BLaER1 (cell line): ENCODE results near the gene ZBTB2.

Experiments
- H3K27ac ChIP-seq: shearing (Covaris generic); formaldehyde crosslinking; 2 replicates; pipeline ENCODE4 v1.8.1; 2022
- H3K27me3 ChIP-seq: shearing (Covaris generic); formaldehyde crosslinking; 2 replicates; pipeline ENCODE4 v1.8.1; 2022
- H3K36me3 ChIP-seq: shearing (Covaris generic); formaldehyde crosslinking; 2 replicates; pipeline ENCODE4 v1.8.1; 2022
- H3K4me1 ChIP-seq: shearing (Covaris generic); formaldehyde crosslinking; 2 replicates; pipeline ENCODE4 v1.8.1; 2022
- H3K4me2 ChIP-seq: shearing (Covaris generic); formaldehyde crosslinking; 2 replicates; pipeline ENCODE4 v1.8.1; 2022
- H3K4me3 ChIP-seq: shearing (Covaris generic); formaldehyde crosslinking; 2 replicates; pipeline ENCODE4 v1.8.1; 2022
- H3K9ac ChIP-seq: shearing (Covaris generic); formaldehyde crosslinking; 2 replicates; pipeline ENCODE4 v1.8.1; 2022
- H3K9me3 ChIP-seq: shearing (Covaris generic); formaldehyde crosslinking; 2 replicates; pipeline ENCODE4 v1.8.1; 2022
- H4K20me1 ChIP-seq: shearing (Covaris generic); formaldehyde crosslinking; 2 replicates; pipeline ENCODE4 v1.8.1; 2022
- Cebpa-rat ChIP-seq: shearing (Covaris generic); IDR thresholded peaks from 2 replicates; pipeline ENCODE4 v1.8.1; 2022

ZBTB2 gene

GRCh38 chr6:151428093-151428735 is 36.9 kb upstream of the ZBTB2 start:
- Histone ChIP-seq H3K27ac (no peak overlapping the region), H3K4me2 (no peak overlapping the region), H3K4me3 (no peak overlapping the region), H3K9ac (no peak overlapping the region), H3K36me3 (peaks cover 93% of the 10 kb centered on the region), H3K9me3 (no peaks in the 10 kb centered on the region), H3K27me3 (no peaks in the 10 kb centered on the region), H4K20me1 (no peaks in the 10 kb centered on the region), H3K4me1 (no peaks in the 10 kb centered on the region)
- no peak for TF ChIP-seq Cebpa-rat

- Histone ChIP-seq H3K4me3 (no peak overlapping the region), H3K4me1 (no peaks in the 10 kb centered on the region), H3K36me3 (peaks cover 82% of the 10 kb centered on the region), H3K9me3 (no peaks in the 10 kb centered on the region), H3K27ac (no peak overlapping the region), H3K4me2 (no peak overlapping the region), H3K27me3 (no peaks in the 10 kb centered on the region), H4K20me1 (no peaks in the 10 kb centered on the region), H3K9ac (no peak overlapping the region)
- no peak for TF ChIP-seq Cebpa-rat
Measured at GRCh38 chr6:151425561-151425960, 34.2 kb upstream of the ZBTB2 start.

GRCh38 chr6:151422981-151423380 is 31.6 kb upstream of the ZBTB2 start:
- H3K36me3 ChIP-seq: peaks cover 85% of the 10 kb centered on the region
- no peak for TF ChIP-seq Cebpa-rat

GRCh38 chr6:151417477-151417876 is 26.1 kb upstream of the ZBTB2 start:
- H3K9me3 ChIP-seq: peaks cover 8% of the 10 kb centered on the region; the same call in 1 of the 2 replicates
- H3K4me3 ChIP-seq: no peak overlapping the region
- peaks cover 82% of the 10 kb centered on the region for H3K36me3 ChIP-seq
- no peak for TF ChIP-seq Cebpa-rat
- H3K27me3 ChIP-seq: no peaks in the 10 kb centered on the region
- no peak overlapping the region for H3K9ac ChIP-seq
- H3K4me1 ChIP-seq: no peaks in the 10 kb centered on the region
- no peak overlapping the region for H3K27ac ChIP-seq
- no peak overlapping the region for H3K4me2 ChIP-seq
- H4K20me1 ChIP-seq: no peaks in the 10 kb centered on the region

More at GRCh38 chr6:151422981-151423380, 31.6 kb upstream of the ZBTB2 start:
- Histone ChIP-seq H3K27me3 (no peaks in the 10 kb centered on the region), H3K9ac (no peak overlapping the region), H3K27ac (no peak overlapping the region), H3K4me1 (no peaks in the 10 kb centered on the region), H4K20me1 (no peaks in the 10 kb centered on the region), H3K9me3 (no peaks in the 10 kb centered on the region), H3K4me2 (no peak overlapping the region), H3K4me3 (no peak overlapping the region)

- TF ChIP-seq Cebpa-rat: no peak
- Histone ChIP-seq H3K36me3 (peaks cover 93% of the 10 kb centered on the region), H3K27ac (no peak overlapping the region), H3K27me3 (no peaks in the 10 kb centered on the region), H3K4me3 (no peak overlapping the region), H3K9ac (no peak overlapping the region), H3K4me1 (no peaks in the 10 kb centered on the region), H4K20me1 (no peaks in the 10 kb centered on the region), H3K9me3 (peaks cover 8% of the 10 kb centered on the region; the same call in 1 of the 2 replicates), H3K4me2 (no peak overlapping the region)
Measured at GRCh38 chr6:151414641-151415260, 23.4 kb upstream of the ZBTB2 start.

- H3K36me3 ChIP-seq: peaks cover 91% of the 10 kb centered on the region
- no peak overlapping the region for H3K9ac ChIP-seq
- H4K20me1 ChIP-seq: no peaks in the 10 kb centered on the region
- peaks cover 8% of the 10 kb centered on the region; the same call in 1 of the 2 replicates for H3K9me3 ChIP-seq
- TF ChIP-seq Cebpa-rat: no peak
- no peaks in the 10 kb centered on the region for H3K27me3 ChIP-seq
- H3K4me2 ChIP-seq: no peak overlapping the region
- no peak overlapping the region for H3K27ac ChIP-seq
- H3K4me1 ChIP-seq: no peaks in the 10 kb centered on the region
- H3K4me3 ChIP-seq: no peak overlapping the region
Measured at GRCh38 chr6:151413372-151414145, 22.2 kb upstream of the ZBTB2 start.

- H3K4me3 ChIP-seq: no peak overlapping the region
Measured at GRCh38 chr6:151412909-151413308, 21.6 kb upstream of the ZBTB2 start.

GRCh38 chr6:151409679-151410078 is 18.3 kb upstream of the ZBTB2 start:
- Histone ChIP-seq H3K36me3 (peaks cover 92% of the 10 kb centered on the region), H3K4me3 (no peak overlapping the region), H4K20me1 (peaks cover 32% of the 10 kb centered on the region), H3K27ac (no peak overlapping the region), H3K27me3 (no peaks in the 10 kb centered on the region; the same call in 1 of the 2 replicates), H3K4me1 (no peaks in the 10 kb centered on the region), H3K4me2 (no peak overlapping the region), H3K9me3 (peaks cover 8% of the 10 kb centered on the region; the same call in 1 of the 2 replicates), H3K9ac (no peak overlapping the region)
- no peak for TF ChIP-seq Cebpa-rat

More at GRCh38 chr6:151412909-151413308, 21.6 kb upstream of the ZBTB2 start:
- Histone ChIP-seq H3K9ac (no peak overlapping the region), H4K20me1 (no peaks in the 10 kb centered on the region), H3K27me3 (no peaks in the 10 kb centered on the region), H3K27ac (no peak overlapping the region), H3K4me2 (no peak overlapping the region), H3K9me3 (peaks cover 8% of the 10 kb centered on the region; the same call in 1 of the 2 replicates), H3K36me3 (peaks cover 91% of the 10 kb centered on the region), H3K4me1 (no peaks in the 10 kb centered on the region)
- no peak for TF ChIP-seq Cebpa-rat

- Histone ChIP-seq H3K4me1 (no peaks in the 10 kb centered on the region), H3K4me2 (no peak overlapping the region), H3K27ac (no peak overlapping the region), H3K27me3 (no peaks in the 10 kb centered on the region; the same call in 1 of the 2 replicates), H3K9ac (no peak overlapping the region), H3K9me3 (peaks cover 8% of the 10 kb centered on the region; the same call in 1 of the 2 replicates), H3K4me3 (no peak overlapping the region), H4K20me1 (peaks cover 36% of the 10 kb centered on the region), H3K36me3 (peaks cover 92% of the 10 kb centered on the region)
- no peak for TF ChIP-seq Cebpa-rat
Measured at GRCh38 chr6:151409260-151409659, 17.9 kb upstream of the ZBTB2 start.

GRCh38 chr6:151408858-151409257 is 17.5 kb upstream of the ZBTB2 start:
- peaks cover 40% of the 10 kb centered on the region for H4K20me1 ChIP-seq
- peaks cover 8% of the 10 kb centered on the region; the same call in 1 of the 2 replicates for H3K9me3 ChIP-seq
- no peak overlapping the region for H3K4me2 ChIP-seq
- peaks cover 92% of the 10 kb centered on the region for H3K36me3 ChIP-seq
- TF ChIP-seq Cebpa-rat: no peak
- no peak overlapping the region for H3K9ac ChIP-seq
- no peaks in the 10 kb centered on the region; the same call in 1 of the 2 replicates for H3K27me3 ChIP-seq
- no peak overlapping the region for H3K4me3 ChIP-seq
- no peak overlapping the region for H3K27ac ChIP-seq
- H3K4me1 ChIP-seq: no peaks in the 10 kb centered on the region
